HEK293 (cell line): ENCODE data around the gene PHF14.

Experiments
- BCL11A ChIP-seq: fragments of 450-650 bp; formaldehyde crosslinking; IDR thresholded peaks from 2 replicates; pipeline ENCODE4 v1.5.1; 2016; ENCODE audit warnings: low read depth, missing biosample characterization, missing genetic modification characterization
- CTCF ChIP-seq: fragments of 450-650 bp; formaldehyde crosslinking; IDR thresholded peaks from 2 replicates; pipeline ENCODE4 v1.5.1; 2016; ENCODE audit warnings: missing biosample characterization, missing genetic modification characterization
- ZBTB6 ChIP-seq: fragments of 450-650 bp; formaldehyde crosslinking; IDR thresholded peaks from 2 replicates; pipeline ENCODE4 v1.5.1; 2017; ENCODE audit warnings: missing biosample characterization, missing genetic modification characterization
- ZBTB7A ChIP-seq: fragments of 450-650 bp; formaldehyde crosslinking; IDR thresholded peaks from 2 replicates; pipeline ENCODE4 v1.5.1; 2016; ENCODE audit warnings: low read depth, missing biosample characterization, missing genetic modification characterization
- ZNF121 ChIP-seq: fragments of 450-650 bp; formaldehyde crosslinking; IDR thresholded peaks from 2 replicates; pipeline ENCODE4 v1.5.1; 2016; ENCODE audit warnings: missing biosample characterization, missing genetic modification characterization
- ZNF175 ChIP-seq: fragments of 450-650 bp; formaldehyde crosslinking; IDR thresholded peaks from 2 replicates; pipeline ENCODE4 v1.5.1; 2016; ENCODE audit warnings: missing biosample characterization, missing genetic modification characterization
- ZNF404 ChIP-seq: fragments of 450-650 bp; formaldehyde crosslinking; IDR thresholded peaks from 2 replicates; pipeline ENCODE4 v1.5.1; 2017; ENCODE audit warnings: missing biosample characterization, missing genetic modification characterization
- ZNF473 ChIP-seq: fragments of 450-650 bp; formaldehyde crosslinking; IDR thresholded peaks from 2 replicates; pipeline ENCODE4 v1.5.1; 2017; ENCODE audit warnings: missing biosample characterization, missing genetic modification characterization
- ZNF488 ChIP-seq: fragments of 450-650 bp; formaldehyde crosslinking; IDR thresholded peaks from 2 replicates; pipeline ENCODE4 v1.5.1; 2016; ENCODE audit warnings: missing biosample characterization, missing genetic modification characterization
- ZNF629 ChIP-seq: fragments of 450-650 bp; formaldehyde crosslinking; IDR thresholded peaks from 2 replicates; pipeline ENCODE4 v1.5.1; 2017; ENCODE audit warnings: missing biosample characterization, missing genetic modification characterization
- ZNF830 ChIP-seq: fragments of 450-650 bp; IDR thresholded peaks from 2 replicates; pipeline ENCODE4 v1.5.0; 2018; ENCODE audit warnings: missing biosample characterization, missing genetic modification characterization, low read depth, mild to moderate bottlenecking, moderate library complexity
- TF ChIP-seq, protein P1 (sequence below): fragments of 450-650 bp; formaldehyde crosslinking; IDR thresholded peaks from 2 replicates; pipeline ENCODE4 v1.5.1; 2017; ENCODE audit warnings: missing biosample characterization, missing genetic modification characterization

GRCh38 chr7:11168650-11169170 is 195.0 kb downstream of the PHF14 start:
- TF ChIP-seq CTCF (tag by site-specific recombination) (no peak), ZNF488 (no peak), ZBTB7A (tag by site-specific recombination) (no peak), ZNF404 (no peak), ZNF473 (no peak), BCL11A (no peak), ZBTB6 (tag by site-specific recombination) (no peak), ZNF629 (tag by site-specific recombination) (no peak), ZNF175 (no peak), ZNF121 (tag by site-specific recombination) (no peak), ZNF830 (tag by site-specific recombination) (no peak)
- TF ChIP-seq, protein P1, sequence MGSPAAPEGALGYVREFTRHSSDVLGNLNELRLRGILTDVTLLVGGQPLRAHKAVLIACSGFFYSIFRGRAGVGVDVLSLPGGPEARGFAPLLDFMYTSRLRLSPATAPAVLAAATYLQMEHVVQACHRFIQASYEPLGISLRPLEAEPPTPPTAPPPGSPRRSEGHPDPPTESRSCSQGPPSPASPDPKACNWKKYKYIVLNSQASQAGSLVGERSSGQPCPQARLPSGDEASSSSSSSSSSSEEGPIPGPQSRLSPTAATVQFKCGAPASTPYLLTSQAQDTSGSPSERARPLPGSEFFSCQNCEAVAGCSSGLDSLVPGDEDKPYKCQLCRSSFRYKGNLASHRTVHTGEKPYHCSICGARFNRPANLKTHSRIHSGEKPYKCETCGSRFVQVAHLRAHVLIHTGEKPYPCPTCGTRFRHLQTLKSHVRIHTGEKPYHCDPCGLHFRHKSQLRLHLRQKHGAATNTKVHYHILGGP, result no peak
